D721Med (cell line): ENCODE measurements around the gene FAR2.
"Not testable (repeated sequence)": the region's sequence is repeated elsewhere in the genome, so short reads cannot be mapped to it uniquely, and the experiment has no call there.

Experiments
- DNase-seq: peaks from one replicate; pipeline ENCODE4 v3.0.0; 2011; ENCODE audit warnings: low spot score; ENCODE audit not compliant: insufficient read length
- FAIRE-seq: peaks from 2 replicates; lab custom pipeline; 2011; peaks lifted over from hg19 to GRCh38; lab: Jason Lieb, UNC
- TF ChIP-seq, protein P1 (sequence below): IDR thresholded peaks from 2 replicates; pipeline ENCODE4 v1.5.1; 2012; ENCODE audit warnings: mild to moderate bottlenecking, control low read depth; ENCODE audit not compliant: insufficient read depth; ENCODE audit errors: missing control alignments

The FAR2 gene

DNA sequence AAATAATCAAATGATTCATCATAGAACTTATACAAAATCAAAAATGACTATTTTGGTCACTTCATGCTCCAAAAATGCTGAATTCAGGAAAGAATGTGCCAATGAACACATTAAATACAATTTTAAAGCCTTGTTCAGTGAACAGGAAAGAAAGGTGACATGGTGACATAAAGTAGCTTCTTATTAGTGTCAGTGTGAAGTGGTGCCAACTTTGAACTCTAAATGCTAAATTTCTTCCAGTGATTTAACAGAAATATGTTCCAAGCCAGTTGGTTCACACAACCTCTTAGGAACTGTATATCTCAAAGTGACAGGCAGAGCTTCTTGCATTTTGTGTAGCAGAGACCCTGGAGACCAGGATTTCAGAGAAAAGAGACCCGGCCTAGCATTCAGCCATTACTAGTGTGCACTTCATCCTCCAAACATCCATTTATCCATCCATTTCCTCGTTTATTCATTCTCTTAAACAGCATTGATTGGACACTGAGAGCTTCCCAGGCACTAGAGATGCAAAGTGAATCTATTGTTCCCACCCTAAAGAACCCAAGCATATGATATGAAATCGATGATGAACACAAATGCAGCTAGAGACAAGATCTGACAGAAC lies 95.2 kb downstream of the FAR2 start:
- FAIRE-seq: no peak
- no peak for DNase-seq

GRCh38 chr12:29245246-29245645 lies 96.2 kb downstream of the FAR2 start:
- TF ChIP-seq, protein P1, sequence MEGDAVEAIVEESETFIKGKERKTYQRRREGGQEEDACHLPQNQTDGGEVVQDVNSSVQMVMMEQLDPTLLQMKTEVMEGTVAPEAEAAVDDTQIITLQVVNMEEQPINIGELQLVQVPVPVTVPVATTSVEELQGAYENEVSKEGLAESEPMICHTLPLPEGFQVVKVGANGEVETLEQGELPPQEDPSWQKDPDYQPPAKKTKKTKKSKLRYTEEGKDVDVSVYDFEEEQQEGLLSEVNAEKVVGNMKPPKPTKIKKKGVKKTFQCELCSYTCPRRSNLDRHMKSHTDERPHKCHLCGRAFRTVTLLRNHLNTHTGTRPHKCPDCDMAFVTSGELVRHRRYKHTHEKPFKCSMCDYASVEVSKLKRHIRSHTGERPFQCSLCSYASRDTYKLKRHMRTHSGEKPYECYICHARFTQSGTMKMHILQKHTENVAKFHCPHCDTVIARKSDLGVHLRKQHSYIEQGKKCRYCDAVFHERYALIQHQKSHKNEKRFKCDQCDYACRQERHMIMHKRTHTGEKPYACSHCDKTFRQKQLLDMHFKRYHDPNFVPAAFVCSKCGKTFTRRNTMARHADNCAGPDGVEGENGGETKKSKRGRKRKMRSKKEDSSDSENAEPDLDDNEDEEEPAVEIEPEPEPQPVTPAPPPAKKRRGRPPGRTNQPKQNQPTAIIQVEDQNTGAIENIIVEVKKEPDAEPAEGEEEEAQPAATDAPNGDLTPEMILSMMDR: no peak
- DNase-seq (no peak), FAIRE-seq (no peak)

More for the DNA sequence above, 95.2 kb downstream of the FAR2 start:
- TF ChIP-seq, protein P1: no peak

DNA sequence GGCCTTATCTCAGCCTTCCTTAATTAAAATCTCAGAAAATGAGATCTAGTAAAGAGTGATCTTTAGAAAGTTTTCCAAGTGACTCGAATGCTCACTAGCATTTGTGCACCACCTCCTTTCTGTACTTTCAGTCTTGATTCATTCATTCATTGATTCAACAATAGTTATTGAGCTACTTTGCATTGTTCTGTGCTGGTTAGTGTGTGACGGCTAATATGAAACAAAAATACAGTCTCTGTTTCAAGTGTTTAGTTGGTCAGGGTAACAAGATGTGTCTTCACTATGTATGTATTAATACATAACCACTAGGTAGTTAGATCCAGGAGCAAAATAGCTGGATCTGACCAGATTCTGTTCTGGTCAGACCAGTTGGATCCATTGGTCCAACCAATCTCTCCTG lies 100.9 kb downstream of the FAR2 start:
- DNase-seq (no peak), FAIRE-seq (no peak)
- TF ChIP-seq, protein P1: no peak

DNA sequence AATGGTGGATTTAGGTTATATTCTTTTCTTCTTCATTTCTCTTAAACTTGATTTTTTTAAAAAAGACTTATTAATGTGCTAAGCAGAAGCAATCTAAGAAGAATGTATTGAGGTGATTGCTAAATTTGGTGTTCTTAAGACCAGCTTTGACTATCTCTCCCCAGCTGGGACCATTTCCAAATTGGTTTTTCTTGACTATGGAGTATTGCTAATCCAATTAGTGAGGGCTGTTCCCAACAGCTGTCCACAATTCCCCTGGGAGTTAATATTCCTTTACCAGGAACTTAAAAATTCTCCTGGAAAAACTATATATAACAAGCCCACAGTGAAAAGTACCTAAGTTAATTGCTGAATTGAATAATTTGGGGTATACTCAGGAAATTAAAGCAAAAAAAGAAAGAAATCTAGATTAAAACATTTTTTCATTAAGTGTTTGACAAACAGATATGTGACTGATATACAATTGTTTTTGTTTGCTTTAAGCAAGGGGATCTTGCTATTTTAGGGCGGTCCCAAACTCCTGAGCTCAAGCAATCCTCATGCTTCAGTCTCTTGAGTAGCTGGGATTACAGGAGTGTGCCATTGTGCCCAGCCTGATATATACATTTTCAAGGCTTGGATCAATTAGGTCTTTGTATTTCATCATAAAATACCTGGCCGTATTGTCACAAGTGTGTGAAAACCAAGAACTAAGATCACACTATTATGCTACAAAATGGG lies 105.0 kb downstream of the FAR2 start:
- TF ChIP-seq, protein P1: no peak
- FAIRE-seq (no peak), DNase-seq (no peak)

DNA sequence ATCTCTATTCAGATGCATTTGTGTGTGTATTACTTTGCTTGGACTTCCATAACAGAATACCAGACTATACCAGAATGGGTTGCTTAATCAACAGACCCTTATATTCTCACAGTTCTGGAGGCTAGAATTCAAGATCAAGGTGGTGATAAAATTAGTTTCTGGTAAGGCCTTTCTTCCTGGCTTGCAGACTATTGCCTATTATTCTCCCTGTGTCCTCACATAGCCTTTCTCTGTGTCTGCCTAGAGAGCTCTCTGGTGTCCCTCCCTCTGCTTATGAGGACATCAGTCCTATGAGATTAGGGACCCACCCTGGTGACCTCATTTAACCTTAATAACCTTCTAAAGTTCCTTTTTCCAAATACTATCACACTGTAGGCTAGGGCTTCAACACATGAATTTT lies 106.0 kb downstream of the FAR2 start:
- TF ChIP-seq, protein P1: no peak
- DNase-seq: no peak
- FAIRE-seq: no peak

- FAIRE-seq: no peak
- TF ChIP-seq, protein P1: no peak
- no peak for DNase-seq
These were observed 107.5 kb downstream of the FAR2 start for GRCh38 chr12:29256598-29256997.

GRCh38 chr12:29257687-29258086 lies 108.6 kb downstream of the FAR2 start:
- not testable (repeated sequence) for DNase-seq, FAIRE-seq
